ENCODE measurements around the gene OTUD7B.

- TF ChIP-seq POLR2A (IDR thresholded peaks at IDR 0.05) (no peak), CTCF (IDR thresholded peaks at IDR 0.05) (no peak), POLR2AphosphoS5 (IDR thresholded peaks at IDR 0.05) (no peak), EP300 (IDR thresholded peaks at IDR 0.05) (no peak)
These were observed 5.2 kb upstream of the OTUD7B start for GRCh38 chr1:150015651-150016131.
